RPMI8226 (cell line): Measurements from ENCODE around the gene TRAK1.

Experiments
- DNase-seq: peaks from one replicate; pipeline ENCODE4 v3.0.0-alpha.2; 2015

Gene TRAK1

DNA sequence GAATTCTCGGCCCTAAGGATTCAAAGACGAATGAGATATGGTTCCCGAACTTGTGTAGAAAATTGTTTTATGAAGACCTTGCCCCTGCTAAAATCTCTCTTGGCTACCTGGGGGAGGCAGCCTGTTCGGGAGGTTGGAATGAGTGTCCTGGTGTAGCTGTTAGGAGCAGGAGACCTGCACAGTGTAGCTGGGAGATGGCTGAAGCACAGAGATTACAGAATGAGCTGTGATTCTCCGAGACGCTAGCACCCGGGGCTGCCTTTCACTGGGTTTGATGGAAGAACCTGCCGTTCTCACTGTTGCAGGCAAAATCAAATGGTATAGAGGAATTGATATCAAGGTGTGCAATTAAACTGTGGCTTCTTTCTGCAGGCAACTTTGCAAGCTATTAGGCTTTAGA is 68.0 kb downstream of the TRAK1 start:
- no peak for DNase-seq

DNA sequence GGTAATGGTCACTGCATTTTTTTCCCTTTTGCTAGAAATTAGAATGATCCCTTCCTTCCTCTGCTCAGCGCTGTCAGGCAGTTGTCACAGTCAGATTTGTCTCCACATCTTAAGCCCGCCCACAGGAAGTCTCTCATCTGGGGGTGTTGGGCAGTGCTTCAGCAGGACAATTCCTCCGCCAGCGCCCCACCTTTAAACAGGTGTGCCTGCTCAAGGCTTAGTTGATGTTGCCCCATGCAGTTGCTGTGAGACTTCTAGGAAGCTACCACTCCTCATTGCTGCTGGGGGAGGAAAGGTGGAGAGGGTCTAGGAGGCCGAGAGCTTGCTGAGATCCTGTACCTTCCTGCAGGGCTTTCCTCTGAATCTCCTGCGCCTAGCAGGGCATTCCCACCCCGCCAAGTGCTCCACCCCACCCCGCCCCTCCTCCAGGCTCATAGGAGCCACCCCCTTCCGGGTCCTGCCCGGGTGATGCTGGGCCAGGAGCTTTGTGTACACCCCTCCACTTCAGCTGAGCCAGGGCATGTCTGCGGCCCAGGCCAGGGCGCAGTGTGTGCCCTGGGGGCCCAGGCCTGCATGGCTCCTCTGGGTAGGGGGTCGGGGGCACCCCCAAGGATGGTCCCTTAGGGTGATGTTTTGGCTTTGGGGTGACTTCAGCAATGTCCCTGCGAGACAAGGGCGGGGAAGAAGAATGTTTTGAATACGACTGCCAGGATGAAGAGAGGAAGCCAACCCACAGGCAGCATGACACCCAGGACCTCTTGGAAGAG is 68.7 kb downstream of the TRAK1 start:
- no peak for DNase-seq

DNA sequence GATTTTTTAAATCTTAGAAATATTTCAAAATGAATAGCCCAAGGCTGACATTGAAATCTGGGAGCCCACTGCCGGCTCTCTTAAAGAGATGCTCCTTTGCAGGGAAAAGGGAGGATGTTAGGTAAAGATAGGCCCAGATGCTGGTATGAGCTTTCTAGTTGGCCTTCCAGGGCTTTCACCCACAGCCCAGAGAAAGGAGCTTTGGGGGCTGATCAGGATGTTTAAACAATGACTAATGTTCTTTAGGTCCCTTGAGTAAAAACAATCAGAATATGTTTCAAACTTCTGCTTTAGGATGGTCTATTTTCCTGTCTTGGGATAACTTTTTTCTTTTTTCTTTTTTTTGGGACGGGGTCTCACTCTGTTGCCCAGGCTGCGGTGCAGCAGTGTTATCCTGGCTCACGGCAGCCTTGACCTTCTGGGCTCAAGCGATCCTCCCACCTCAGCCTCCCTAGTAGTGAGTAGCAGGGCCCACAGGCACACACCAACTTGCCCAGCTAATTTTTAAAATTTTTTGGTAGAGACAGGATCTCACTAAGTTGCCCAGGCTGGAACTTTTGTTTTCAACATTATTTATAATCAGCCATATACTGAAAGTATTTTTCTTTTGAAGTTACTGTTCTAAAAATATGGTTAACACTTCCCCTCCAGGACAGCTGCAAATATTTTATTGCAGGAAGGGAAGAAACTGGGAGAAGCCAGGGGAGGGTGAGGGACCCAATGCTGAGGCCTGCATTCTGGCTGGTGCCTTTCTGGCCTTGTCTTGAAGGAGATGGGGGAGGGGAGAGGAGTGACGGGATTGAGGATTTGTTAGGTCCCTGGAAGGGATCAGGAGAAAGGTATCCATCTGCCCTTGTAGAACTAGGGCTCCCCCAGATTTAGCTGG is 70.1 kb downstream of the TRAK1 start:
- DNase-seq = no peak

DNA sequence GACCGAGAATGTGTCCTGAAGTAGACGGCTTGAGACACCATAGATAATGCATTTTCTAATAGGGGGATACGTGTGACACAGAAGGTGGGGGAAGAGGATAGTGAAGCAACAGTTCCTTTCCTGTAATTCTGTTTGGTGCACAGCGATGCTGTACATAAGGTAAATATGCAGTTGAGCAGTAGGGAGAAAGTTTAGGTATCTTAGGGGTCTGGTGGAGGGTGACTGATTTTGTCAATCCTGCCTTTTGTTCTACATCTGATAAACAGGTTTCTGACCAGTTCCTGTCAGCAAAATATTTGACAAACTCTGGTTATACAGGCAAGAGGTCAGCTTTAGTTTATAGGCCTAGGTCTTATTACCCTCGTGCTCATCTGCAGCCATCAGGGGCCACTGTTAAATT is 71.3 kb downstream of the TRAK1 start:
- no peak for DNase-seq

DNA sequence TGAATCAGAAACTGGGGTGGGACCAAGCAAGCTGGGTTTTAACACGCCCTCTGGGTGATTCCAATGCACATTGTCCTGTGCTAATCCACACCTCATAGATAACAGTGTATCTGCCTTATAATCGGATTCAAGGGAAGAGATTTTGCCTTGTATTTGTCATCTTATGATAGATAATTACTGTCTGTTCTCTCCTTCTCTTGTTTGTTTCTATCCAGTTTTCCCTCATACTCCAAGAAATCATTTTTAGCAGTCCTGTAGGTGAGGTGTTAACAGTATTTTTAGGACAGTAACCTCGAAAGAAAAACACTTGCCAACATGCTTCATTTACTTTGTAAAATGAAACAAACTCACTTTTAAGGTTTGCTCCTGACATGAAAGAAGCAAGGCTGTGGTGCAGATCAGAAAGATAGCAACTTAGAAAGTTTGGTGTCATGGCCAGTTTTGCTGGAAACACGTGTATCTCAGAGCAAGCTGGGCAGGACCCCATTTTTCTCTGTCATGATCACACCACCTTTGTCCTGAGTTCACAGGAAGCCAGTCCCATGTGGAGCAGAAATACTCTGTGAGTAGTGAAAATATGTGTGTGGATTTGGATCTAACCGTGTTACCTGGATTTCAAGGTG is 72.6 kb downstream of the TRAK1 start:
- DNase-seq = no peak

DNA sequence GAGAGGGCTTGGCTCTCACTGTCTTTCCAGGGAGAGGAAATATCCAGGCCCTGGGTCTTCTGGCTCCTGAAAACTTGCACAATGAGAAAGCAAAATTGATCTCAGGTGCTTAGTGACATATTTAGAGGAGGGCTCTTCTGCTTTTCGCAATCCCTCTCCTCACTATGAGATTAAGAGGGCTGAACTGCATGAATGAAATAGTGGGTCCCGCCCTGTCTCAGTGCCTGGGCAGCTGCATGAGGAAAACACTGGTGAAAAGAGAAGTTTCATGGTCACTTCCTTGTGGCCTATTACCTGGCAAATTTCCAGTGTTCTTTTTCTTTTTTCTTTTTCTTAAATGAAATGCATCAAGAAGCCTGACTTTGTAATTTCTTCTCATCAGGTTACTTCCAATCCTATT is 73.5 kb downstream of the TRAK1 start:
- DNase-seq = no peak

DNA sequence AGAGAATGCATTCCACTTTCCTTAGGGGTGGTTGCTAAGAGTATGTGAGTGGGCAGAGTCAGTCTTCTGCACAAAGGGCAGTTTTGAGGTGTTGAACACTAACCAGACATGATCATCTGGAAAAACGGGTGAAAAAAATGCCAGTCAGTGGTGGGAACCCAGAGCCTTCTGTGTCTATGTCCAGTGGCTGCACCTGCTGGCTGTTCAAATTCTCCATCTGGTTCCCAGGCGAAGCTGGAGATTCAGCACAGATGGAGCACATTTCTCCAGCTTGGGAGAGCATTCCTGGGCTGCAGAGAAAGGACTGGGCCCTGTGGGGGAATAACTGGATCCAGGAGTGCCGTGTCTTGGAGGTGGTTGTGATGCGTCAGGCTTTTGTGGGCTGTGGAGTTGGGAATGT is 74.1 kb downstream of the TRAK1 start:
- DNase-seq = no peak

DNA sequence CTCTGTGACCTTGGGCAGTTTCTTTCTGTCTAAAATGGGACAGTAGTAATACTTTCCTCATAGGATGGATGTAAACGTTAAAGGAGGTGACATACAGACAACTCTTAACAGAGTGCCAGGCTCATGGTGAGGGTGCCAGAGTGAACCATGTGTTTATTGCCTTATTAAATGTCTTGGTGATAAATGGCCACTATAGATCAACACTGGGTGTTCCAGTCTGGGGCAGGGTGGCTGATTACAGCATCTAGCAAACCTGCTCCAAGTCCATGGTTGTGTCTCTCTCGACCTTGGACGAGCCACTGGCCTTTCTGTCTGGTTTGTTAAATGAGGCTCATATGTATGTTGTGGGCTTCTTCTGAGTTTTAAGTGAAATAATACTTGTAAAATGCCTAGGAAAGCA is 75.1 kb downstream of the TRAK1 start:
- no peak for DNase-seq

DNA sequence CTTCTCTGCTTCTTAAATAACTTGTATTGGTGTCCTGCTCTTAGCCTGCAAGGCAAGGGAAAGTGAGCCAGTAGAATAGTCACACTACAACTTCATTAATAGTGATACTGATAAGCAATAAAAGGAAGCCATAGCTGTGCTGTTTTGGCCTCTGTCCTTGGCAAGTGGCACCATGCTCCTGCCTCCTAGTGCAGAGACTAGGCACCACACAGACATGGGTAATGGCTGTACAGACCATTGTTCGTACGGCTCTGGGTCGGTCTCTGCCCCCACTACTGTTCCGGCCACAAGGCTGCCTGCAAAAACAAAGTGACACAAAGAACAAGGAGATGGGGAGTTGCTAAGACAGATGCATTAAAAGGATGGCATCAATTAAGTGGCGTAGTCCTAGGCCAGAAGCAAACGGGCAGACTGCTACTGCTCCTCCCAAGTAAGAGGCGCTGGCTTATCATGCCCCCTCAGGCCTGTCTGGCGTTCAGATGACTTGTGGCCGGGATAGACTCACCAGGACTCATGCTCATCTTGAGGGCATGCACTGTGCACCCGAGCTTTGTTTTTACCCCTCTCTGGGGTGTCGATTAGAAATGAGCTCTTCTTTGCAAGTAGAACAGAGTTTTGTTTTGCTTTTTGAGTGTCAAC is 75.6 kb downstream of the TRAK1 start:
- DNase-seq = no peak

DNA sequence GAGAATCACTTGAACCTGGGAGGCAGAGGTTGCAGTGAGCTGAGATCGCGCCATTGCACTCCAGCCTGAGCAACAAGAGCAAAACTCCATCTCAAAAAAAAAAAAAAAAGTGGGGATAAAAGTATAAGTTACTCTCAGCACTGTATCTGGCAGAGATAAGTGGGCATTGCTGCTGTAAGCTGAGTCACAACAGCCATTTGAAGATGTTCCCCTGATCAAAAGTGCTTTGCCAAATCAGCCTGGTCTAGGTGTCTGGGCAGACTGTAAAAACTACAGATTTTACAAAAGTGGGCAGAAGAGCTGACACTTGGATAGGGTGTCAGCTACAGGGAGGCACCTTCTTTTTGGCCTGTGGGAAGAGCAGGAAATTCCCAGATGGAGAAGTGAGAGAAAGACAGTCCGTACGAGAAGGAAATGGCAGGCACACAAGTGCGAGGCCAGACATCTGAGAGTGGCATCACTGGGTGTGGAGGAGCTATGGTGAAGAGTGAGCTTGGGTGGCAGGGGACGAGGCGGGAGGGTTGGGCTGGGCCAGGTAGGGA is 78.5 kb downstream of the TRAK1 start:
- no peak for DNase-seq

DNA sequence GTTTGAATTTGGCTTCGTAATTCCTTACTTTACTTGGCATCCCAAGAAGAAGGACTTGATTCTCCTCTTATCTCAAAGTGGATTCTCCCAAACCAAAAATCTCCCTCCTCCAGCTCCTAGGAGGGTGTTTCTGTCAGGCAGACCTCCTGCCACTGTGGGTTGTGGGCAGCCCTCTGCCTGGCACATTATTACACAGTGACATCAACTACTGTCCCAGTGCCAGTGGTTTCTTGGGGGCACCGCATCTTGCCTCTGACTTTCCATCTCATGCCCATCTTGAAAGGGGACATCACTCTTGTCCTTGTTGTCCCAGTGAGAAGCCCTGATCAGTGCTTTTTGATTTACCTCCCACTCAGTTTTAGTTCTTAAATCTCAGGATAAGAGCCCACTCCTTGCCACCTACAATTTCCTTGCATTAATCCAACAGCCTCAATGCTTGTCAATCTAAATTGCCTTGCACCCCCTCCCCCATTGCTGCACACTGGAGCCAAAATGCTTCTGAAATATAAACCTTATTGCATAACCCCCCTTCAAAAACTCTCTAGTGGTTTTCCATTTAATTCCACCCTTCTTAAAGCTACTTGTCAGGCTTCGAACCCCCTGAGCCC is 81.0 kb downstream of the TRAK1 start:
- no peak for DNase-seq

DNA sequence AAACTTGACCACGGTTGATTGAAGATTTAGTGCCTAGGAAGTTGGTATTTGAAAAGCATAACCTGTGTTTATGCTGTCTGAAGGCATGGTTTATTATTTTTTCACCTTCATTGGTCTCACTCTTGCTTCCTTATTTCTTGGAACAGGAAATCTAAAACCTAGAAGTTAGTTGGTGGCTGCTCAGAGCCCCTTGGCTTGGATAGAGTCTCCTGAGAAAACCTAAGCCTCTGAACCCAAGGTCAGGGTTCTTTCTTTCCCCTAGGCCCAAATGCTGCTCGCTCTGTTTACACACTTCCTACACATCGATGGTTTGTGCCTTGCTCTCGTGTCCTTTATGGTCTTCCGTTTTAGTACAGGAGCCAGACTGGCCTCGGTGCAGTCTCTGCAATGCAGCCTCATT is 82.2 kb downstream of the TRAK1 start:
- no peak for DNase-seq

DNA sequence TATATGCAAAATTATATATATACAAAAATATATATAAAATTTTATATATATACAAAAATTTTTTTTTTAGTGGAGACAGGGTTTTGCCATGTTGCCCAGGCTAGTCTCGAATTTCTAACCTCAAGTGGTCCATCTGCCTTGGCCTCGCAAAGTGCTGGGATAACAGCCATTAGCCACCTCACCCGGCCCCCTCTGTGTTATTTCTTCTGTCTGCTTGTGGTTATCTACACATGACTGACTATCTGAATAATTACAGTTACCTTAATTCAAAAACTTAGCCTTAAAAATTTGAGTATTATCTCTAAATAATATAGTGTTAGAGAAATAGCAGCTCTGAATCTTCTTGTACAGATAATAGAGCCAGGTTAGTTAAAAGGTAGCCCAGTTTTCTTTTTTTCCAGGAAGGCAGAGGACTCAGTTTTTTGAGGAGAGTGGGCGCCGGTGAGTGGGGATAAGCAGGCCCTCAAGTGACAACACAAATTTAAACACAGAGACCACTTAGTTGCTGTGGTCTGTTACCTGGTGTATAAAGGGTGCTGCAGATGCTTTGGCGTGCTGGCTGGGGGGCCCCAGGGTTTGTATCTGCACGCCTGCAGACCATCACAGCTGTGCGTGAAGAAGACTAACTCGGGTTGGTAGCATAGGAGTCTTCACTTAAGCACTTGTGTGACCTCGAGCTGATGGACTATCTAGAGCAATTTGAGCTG is 83.7 kb downstream of the TRAK1 start:
- DNase-seq = no peak

DNA sequence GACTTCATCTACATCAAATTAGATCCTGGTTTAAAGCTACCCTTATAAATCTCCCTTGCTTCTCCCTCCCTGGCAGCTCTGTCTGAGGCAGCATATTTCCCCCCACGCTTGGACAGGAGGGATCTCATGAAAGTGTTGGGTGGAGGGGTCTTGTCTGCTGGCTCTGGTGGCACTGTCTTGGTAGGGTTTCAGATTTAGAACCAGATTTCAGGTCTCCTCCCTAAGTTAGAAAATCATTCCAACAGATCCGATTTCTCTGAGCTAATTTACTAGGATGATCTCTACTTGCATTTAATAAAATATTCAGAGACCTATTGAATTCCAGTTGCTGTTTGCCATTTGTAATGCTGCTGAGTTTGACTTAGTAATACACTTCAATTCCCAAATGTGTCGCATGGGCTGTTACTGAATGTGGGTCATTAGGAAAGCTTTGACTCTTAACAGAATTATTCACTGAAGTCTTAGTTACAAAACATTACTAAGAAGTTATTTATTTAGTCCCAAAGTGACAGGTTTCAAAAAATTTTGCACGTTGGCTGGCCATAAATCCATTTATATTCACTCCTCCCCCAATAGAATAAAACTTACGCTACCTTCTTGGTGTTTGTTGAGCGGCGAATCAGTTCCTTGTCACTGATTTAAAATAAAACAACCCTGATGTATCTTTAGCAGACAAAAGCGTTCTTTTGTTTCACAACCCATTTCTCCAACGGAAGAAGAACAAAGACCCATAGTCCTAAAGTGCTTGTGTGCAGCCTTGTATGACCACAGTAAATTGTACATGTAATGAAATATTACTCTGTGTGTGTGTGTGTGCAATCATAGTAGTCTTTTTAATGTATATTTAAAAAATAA is 84.5 kb downstream of the TRAK1 start:
- no peak for DNase-seq

DNA sequence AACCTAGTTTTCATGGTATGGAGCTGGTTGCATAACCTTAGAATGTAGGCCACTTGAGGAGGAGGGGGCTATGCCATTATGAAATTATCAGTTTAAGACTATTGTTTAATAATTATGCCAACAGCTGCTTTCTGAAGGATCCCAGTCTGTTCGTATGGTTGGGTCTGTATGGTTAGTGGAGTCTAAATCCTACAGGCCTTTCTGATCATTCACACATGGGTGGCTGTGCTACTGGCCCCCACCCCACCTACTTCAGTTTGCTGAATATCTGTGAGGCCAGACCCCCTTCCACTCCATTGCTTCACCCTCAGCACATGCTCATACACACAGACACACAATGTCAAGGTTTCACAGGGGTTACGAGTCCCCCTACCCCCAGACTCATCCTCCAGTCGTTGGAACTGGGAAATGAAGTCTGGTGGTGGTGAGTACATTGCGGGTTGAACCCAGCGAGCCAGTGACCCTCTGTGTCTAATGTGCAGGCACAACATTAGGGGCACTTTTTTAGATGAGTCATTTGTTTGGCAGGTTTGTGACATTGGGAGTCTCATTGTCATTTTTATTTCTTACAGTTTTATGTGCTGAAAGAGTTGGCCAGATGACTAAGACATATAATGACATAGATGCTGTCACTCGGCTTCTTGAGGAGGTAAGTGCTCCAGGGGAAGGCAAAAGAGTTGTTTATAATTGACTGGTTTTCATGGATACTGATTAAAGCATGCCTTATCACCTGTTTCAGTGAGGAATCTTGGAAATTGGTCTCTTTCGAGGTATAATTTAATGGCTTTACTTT is 85.3 kb downstream of the TRAK1 start:
- DNase-seq = no peak

DNA sequence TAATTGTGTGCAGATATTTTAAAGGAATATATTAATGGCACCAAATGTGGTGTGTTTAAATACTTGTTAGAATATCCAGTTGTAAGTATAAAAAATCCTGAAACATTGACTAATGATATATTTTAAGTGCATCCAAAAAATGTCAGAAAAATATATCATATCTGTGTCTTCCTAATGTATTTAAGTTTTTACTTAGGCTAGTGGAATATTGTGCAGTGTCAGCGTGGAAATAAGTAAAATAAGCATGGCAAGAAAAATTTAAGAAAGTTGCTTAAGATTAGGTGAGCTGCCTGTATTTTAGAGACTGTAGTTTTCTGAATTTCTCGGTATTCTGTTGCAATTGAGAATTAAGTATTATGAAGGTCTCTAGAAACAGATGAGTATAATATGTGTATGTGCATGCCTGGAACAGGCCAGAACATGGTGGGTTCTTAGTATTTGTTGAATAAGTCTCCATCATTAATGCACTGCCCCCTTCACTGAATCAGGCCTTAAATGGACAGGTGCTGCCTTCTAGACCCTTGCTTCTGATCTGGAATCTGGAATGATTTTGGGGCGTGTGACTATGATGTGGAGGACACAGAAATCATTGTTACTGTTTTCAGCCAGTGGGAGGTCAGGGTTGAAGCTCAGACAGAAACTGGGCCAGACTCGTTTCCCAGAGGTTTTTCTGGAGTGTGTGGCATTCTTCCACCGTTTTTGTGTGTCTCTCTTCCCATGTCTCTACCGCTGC is 86.1 kb downstream of the TRAK1 start:
- DNase-seq = no peak

DNA sequence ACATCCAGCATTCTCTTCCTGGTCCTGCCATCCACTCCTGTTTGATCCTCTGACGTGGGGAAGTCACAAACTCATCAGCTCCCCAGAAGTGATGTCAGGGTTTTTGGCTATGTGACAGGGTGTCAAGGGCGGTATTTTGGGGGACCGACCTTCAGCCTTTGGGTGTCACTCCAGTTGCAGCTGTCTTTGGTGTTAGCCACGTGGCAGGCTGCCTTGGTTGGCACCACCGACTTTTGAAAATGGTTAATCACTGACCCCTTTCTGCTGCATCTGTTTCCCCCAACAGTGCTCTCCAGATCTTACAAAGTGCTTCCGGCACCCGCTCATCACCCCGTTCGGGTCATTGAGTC is 86.6 kb downstream of the TRAK1 start:
- no peak for DNase-seq

DNA sequence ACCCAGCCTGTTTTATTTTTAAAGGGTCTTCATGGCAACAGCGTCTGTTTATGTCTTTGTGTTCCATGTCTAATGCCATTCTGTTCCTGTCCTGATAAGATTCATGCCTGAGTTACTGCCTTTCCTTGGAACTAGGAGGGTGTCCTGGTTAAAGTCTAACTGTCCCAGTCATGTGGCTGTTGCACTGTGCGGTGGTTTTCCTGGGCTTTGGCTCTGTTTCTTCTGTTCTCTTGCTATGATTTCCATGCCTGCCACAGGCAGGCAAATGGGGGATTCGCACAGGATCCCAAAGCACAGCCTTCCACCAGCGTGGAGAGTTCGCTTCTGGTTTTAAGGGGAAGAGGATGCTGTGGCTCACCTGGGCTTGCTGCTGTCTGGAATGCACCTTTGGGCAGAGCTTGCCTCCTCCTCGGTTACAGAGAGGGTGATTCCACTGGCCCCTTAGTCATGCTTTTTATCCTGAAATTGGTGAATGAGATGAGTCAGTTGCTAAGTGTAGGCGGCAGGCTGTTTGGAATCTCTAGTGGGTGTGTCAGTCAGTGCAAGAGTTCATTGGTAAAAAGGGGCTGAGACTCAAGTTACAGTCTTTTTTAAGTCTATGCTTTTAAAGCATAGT is 88.1 kb downstream of the TRAK1 start:
- no peak for DNase-seq

DNA sequence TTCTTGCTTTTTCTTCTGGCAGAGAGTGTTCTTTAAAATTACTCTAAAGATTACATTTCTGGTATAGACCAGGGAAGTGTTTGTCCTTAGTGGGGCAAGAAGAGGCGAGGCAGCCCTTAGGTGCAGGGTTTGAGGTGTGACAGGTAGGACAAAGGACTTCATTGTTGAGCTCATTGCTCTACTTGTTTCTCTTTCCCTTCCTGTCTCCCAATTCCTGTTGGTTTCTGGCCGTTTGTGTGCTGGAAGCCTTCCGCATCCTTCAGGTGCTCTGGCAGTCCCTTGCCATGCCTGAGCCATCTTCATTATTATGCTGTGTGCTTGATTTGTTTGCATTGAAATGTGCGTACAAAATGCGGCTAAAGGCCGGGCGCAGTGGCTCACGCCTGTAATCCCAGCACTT is 89.7 kb downstream of the TRAK1 start:
- no peak for DNase-seq
